SIG-M5 treated with dmso at 0.1 percent for 504 hours (cell line): ENCODE data around the gene UQCR11.
A peak's percentile ranks its signal among the peaks of the same experiment; 100 is the strongest.

Source experiments
- DNase-seq: peaks from one replicate; lab custom pipeline; 2025; ENCODE audit not compliant: unreplicated experiment; lab: John Stamatoyannopoulos, UW

The UQCR11 gene

DNA sequence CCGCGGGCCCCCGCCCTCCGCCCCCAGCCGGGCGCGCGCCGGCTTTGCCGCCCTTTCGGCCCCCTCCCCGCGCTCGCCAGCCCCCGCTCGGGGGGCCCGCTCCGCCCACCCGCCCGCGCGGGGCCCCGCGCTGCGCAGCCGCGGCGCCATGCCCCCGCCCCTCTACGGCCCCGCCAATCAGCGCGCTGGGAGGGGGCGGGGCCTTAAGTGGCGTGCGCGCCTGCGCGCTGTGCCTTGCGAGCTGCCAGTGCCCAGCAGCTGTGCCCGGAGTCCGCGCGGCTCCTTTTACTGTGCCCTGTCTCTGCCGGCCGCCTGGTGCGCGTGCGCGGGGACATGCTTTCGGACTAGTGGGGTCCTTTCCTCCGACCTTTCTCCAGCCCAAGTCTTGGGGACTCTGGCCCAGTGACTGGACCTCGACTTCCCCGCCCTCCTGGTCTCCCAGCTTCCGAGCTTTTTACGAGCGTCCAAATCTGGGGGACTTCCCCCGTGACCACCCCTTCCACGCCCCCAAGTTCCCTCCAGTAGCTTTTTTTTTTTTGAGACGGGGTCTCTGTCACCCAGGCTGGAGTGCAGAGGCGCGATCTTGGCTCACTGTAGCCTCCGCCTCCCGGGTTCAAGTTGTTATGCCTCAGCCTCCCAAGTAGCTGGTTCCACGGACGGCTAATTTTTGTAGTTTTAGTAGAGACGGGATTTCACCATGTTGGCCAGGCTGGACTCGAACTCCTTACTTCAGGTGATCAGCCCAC, 12.3 kb downstream of the UQCR11 start, which contains the start of gene MBD3:
Gene MBD3 (minus strand): TSS at position 111 of the 746 bp plus-strand sequence. CDS start 234 bp downstream, outside the sequence.
- DNase-seq = peak; percentile 82

DNA sequence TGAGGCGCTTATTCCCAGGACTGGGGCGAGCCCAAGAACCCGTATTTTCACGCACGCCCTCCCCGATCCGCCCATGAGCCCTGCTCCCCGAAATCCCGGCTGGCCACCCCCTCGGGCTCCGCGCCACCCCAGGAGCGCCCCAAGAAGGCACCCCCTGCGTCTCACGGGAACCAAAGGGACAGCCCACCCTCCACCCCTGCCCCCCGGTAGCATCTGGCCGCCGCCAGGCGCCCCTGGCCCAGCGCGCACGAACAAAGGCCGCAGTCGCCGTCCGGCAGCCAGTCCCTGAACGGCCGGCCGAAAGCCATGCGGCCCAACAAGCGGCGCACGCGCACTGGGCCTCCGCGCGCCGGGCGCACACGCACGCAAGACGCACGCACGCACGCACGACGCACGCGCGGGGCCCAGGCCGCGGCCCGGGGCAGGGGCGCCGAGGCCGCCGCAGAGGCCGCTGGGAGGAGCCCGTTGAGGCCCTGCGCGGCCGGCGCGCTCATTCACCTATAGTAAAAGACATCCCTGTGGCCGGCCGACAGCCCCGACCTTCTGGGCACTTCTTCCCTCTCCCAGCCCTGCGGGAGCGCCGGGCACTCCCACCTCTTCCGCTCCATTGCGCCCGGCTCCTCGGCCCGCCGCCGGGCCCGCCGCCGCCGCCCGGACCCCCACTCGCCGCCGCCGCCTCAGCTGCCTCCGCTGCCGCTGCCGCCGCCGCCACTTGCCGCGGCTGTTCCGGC, 13.1 kb downstream of the UQCR11 start:
- DNase-seq = peak; percentile 65

- no peak for DNase-seq
Measured at GRCh38 chr19:1591421-1592023, 13.7 kb downstream of the UQCR11 start.

DNA sequence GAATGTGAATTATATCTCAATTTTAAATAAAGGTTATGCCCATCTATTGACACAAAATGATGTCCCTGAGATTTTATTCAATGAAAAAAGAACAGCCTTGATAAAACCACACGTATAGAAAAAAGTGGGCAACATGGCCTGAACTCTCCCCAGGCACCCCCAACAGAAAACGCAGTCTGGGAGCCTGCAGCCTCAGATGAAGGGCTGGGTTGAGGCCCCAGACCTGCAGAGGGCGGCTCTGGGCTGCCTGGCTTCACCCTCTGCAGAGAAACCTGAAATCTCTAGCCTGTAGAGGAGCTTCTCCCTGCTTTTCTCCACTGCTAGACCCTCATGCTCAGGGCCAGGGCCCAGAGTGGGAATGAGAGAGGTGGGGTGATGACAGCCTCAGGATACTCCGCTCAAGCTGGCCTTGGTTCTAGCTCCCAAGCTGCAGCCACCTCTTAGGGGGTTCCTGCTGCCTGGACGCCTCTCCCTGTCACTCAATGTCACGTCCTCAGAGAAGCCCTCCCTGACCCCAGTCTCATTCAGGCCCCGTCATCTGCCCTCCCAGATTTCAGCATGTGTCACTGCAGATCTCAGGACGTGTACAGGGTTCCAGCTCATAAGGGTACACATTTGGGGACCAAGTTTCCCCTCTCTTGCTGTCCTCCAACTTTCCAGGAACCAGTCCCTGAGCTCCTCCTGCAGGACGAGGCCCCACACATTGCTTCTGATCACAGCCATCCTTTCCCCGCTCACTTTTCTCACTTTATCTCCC, 14.4 kb downstream of the UQCR11 start:
- peak; percentile 18 for DNase-seq

- DNase-seq = no peak
Measured at GRCh38 chr19:1587872-1588271, 17.4 kb downstream of the UQCR11 start.

DNA sequence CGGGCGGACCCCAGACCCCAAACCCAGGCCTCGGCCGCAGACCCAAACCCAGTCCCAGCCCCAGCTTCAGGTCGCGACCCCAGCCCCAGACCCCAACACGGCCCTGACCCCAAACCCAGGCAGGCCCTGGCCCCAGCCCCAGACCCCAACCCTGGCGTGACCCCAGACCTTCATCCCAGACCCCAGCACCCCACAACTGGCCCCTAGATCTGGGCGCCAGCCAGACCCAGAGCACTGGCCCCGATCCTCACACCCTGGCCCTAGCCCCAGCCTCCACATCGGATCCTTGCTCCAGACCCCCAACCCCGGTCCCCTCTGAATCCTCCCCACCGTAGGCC, 20.1 kb downstream of the UQCR11 start:
- DNase-seq = no peak

- no peak for DNase-seq
Measured at GRCh38 chr19:1584500-1585242, 20.6 kb downstream of the UQCR11 start.

DNA sequence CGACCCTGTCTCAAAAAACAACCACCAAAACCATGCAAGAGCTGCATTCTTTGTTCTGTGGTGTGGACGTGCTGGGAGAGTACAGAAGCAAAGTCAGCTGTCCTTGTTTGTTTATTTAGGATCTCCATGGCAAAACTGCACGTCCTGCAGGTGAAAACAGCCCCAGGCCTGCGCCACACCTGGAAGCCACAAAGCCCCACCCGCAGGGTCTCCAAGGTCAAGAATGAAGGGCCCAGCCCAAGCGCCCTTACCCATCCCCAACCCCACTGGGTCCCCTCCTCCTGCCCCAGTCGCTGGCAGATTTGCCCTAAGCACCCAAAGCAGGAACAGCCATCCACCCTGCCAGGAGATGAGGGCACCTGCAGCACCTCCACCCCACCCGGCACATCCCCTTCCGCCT, 23.1 kb downstream of the UQCR11 start:
- no peak for DNase-seq

- no peak for DNase-seq
Measured at GRCh38 chr19:1580957-1581356, 24.3 kb downstream of the UQCR11 start.

DNA sequence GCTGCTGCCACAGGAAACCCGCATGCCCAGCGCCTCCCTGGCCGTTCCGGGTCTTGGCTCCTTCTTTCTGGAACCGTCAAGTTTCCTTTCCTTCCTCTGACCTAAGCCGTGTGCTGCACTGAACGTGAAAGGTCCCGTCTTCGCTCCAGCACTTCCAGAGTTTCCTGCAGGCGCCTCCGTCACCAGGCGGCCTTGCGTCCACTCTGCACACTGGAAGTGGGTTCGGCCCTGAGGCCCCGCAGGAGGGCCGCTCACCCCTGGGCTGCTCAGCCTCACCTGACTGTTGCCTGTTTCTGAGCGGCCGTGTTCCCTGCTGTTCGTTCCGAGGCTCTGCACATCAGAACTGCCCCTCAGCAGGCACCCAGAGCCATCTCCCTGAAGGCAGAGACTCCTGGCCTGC, 24.9 kb downstream of the UQCR11 start:
- no peak for DNase-seq

DNA sequence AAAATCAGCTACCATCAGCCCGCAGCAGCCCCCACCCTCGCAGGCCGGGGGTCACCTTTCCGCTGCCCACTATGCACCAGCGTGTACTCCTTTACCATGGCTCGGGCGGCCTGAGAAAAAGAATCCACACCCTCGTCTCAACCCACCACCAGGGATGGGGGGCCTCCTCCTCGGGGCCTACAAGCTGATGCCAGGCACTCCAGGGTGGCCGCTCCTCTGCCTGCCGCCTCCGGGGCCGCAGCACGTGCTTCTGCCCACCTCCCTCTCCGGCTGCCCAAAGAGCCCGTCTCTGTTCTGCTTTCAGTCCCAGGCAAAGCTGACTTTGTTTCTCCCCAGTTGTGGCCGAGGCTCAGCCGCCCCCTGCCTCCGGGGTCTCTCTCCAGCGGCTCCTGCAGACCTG, 26.0 kb downstream of the UQCR11 start:
- no peak for DNase-seq

- no peak for DNase-seq
Measured at GRCh38 chr19:1577929-1578618, 27.2 kb downstream of the UQCR11 start.

GRCh38 chr19:1577090-1577928, 28.0 kb downstream of the UQCR11 start:
- DNase-seq = no peak

GRCh38 chr19:1576242-1577089, 28.8 kb downstream of the UQCR11 start:
- no peak for DNase-seq

- no peak for DNase-seq
Measured at GRCh38 chr19:1575323-1576241, 29.7 kb downstream of the UQCR11 start.

DNA sequence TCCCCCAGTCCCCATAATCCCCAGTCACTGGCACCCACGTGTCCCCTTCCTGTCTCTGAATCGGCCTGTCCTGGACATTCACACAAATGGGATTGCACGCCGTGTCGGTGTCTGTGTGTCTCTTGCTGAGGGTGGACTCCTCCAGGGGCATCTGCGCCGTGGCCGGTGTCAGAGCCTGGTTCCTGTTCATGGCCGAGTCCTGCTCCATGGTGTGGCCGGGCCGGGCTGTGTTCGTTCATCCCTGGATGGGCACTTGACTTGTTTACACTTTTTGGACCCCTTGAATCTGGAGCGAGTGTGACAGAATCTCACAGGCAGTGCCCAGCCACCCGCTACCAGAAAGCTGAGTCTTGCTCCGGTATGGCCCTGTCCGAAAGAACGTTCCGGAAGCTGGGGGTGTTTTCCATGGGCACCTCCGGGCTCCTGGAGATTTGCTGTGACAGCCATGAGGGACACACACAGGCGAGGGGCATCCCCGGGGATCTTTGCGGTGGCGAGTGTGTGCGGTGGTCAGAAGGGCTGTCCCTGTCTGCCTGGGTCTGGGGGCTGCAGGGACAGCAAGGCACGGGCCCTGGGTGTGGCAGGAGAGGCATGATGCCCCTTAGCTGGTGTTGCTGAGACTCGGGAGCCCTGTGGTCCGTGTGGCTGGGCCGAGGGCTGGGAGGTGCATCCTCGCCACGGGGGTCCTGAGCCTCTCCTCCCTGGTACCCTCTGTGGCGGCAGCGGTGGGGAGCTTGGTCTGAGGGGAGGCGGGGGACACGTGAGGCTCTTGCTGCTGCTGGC, 30.7 kb downstream of the UQCR11 start:
- no peak for DNase-seq

DNA sequence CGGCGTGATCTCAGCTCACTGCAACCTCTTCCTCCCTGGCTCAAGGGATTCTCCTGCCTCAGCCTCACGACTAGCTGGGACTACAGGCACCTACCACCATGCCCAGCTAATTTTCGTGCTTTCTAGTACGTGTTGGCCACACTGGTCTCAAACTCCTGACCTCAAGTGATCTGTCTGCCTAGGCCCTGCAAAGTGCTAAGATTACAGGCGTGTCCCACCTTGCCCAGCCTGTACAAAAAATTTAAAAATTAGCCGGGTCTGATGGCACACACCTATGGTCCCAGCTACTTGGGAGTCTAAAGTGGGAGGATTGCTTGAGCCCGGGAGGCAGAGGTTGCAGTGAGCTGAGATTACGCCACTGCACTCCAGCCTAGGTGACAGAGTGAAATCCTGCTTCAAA, 32.5 kb downstream of the UQCR11 start:
- DNase-seq = no peak
